Motor neuron (in vitro differentiated cells): ENCODE measurements around the gene VPS52. TPM values are rescaled to one million over a fixed set of nuclear protein-coding genes. Genes with fewer than 3 reads are reported as not detected.

Experiments used
- ATAC-seq, 8 experiments: fragments of 200-7000 bp; cut with Tn5 transposase; replicated peaks in 6 of 8; 2 replicates each; pipeline ENCODE4 v1.8.0; 2021; ENCODE audit warnings: mild to moderate bottlenecking in 8 of 8, moderate library complexity in 8 of 8
- H3K27ac ChIP-seq, 2 donors: fragments of 250-450 bp; sonication (Bioruptor Pico); 2 replicates each; pipeline ENCODE4 v1.9.0; 2021; ENCODE audit warnings: antibody characterized with exemption in 2 of 2, mild to moderate bottlenecking in 2 of 2, moderate library complexity in 1 of 2
- H3K4me1 ChIP-seq, 2 donors: fragments of 250-450 bp; sonication (Bioruptor Pico); replicated peaks in 1 of 2; 2 replicates each; pipeline ENCODE4 v1.6.1; 2021; ENCODE audit warnings: antibody characterized with exemption in 2 of 2, mild to moderate bottlenecking in 2 of 2, moderate library complexity in 1 of 2
- H3K4me3 ChIP-seq, 5 donors: fragments of 250-450 bp; sonication (Bioruptor Pico); 2 replicates each; pipeline ENCODE4 v1.9.0; 2021; ENCODE audit warnings: antibody characterized with exemption in 5 of 5, mild to moderate bottlenecking in 5 of 5, moderate library complexity in 4 of 5
- WGBS, 10 experiments: fragments of 450-650 bp; shearing (Covaris generic); methylation state at CpG; one replicate each; pipeline ENCODE4 v1.0.0; 2022; 5-methylcytosine and 5-hydroxymethylcytosine counted together
- in situ Hi-C, 9 experiments: fragments of 400-800 bp; cut with MboI; loops; one replicate each; pipeline ENCODE4 v1.15.0; 2021; ENCODE audit warnings: low sequenced_read_pairs in 9 of 9, low pct_unique_long_range_greater_than_20kb in 2 of 9; ENCODE audit not compliant: unreplicated experiment in 9 of 9
- total RNA-seq, 8 experiments: library from RNA; unstranded; fragments of 300-600 nt; gene quantifications; 2 replicates each; pipeline versions ENCODE4 v1.2.3 to v1.2.4, GENCODE V29; 2022

VPS52 gene
- total RNA-seq, 8 experiments from 2014 or later = 21.8 to 66.1 (median 33.8) TPM

DNA sequence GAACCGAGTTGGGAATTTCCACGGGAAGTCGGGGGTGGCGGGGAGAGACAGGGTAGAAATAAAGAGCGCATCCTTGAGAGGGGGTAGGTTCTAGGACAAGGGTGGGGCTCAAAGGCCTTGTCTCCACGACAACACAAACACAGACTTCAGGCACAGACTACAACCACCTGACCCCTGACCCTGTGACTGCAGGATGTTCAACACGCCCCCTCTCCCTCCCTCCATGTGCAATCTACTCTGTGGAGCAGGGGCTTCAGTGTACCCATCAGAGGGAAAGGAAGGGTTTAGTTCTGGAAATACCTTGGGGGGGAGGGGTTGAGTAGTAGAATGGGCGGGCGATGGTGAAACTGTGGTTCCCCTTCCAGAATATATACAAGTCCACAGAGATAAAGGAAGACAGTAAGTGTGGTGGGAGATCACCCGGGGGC, 42.9 kb upstream of the VPS52 start:
- peak overlapping the region in 4 of 5 donors; percentile 33 to 70 (median 52) for H3K4me3 ChIP-seq
- in situ Hi-C loops = no loop called here
- H3K4me1 ChIP-seq = peaks cover 19 to 21% of the 10 kb centered on the region in 2 donors
- H3K27ac ChIP-seq = peak overlapping the region in 1 of 2 donors; percentile 59
- WGBS, 10 experiments = 0 to 75% (median 33%) methylated on average over 1 to 2 of the region's 10 CpGs; no CpG with 5 or more reads in 3 of the 10 experiments
- ATAC-seq = peak in 3 of 8 experiments; percentile 36 to 48 (median 40)

DNA sequence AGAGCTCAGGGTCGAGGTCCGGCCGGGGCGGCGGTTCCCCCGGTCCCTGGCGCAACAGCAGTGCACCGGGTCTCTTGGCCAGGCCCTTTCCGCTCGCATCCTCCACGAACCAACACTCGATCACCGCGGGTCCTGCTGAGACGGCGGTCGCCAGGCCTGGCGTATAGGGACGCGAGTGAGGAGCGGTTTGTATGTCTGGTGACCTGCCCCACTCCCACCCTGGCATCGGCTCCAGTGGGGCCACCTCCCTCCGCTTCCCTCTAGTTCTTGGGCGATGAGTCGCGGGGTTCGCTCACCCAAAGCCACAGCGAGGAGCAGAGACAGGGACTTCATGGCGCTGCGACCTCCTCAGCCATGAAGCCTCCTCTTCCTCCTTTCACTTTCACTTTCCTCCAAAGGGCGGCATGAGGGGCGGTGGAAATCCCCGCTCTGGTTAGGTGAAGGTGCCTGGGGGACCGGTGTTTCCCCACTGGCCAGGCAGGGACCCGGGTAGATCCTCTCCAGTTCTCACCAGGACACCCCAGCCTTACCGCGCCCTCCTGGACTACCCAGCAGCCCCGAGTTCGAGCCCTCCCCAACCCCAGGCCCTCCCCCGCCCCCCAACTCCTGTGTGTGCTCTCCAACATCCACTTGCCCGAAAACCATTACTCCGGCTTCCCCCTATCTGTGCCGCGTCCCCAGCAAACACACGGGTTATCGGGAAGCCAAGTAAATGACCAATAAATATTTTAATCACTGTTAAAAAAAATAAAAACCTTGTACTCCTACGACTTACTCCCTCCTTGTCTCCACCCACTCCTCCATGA, 42.2 kb upstream of the VPS52 start, which contains the start of gene TAPBP:
Gene TAPBP (minus strand): TSS at position 370 of the 806 bp plus-strand sequence. CDS start 37 bp downstream, at position 333.
- H3K4me1 ChIP-seq = peaks cover 19 to 21% of the 10 kb centered on the region in 2 donors
- peak in 7 of 8 experiments; percentile 1 to 10 (median 4) for ATAC-seq
- in situ Hi-C loops = no loop called here
- H3K4me3 ChIP-seq = peak within 1 kb of the TSS; percentile 30 to 70 (median 41)
- WGBS, 10 experiments = 0 to 5% (median 0%) methylated on average over 4 to 10 of the region's 47 CpGs; no CpG with 5 or more reads in 6 of the 10 experiments
- peak within 1 kb of the TSS in 1 of 2 donors; percentile 59 for H3K27ac ChIP-seq

DNA sequence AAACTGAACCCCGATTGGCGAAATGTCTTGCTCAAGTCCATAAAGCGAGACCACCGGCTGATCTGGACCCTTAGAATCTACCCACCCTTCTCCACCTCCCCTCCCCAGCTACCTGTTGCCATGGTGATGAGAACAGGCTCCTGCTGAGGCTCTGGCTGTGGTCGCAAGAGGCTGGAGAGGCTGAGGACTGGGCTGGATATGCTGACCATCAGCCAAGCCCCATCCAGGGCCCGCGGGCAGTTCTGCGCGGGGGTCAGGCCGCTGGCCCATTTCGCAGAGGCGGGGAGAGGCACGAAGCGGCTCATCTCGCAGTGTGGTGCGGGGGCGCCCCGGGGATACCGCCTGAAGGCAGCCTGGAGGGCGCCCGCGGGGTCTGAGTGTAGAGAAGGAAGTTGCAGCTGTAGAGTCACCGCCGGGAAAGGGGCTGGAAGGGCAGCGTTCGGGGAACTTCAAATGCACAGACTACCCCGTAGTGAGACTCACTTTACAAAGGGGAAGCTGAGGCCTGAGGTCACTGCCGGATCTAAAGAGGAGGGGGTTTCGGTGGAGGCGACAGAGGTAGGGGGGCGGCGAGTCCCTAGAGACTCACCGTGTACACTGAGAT, 41.5 kb upstream of the VPS52 start:
- peak; percentile 1 to 20 (median 9) for ATAC-seq
- Histone ChIP-seq H3K4me3 (peak overlapping the region; percentile 30 to 70 (median 41)), H3K4me1 (peaks cover 15 to 17% of the 10 kb centered on the region in 2 donors), H3K27ac (no peak overlapping the region)
- 0 to 7% (median 0%) methylated on average over 1 to 16 of the region's 33 CpGs; no CpG with 5 or more reads in 4 of the 10 experiments for WGBS, 10 experiments
- in situ Hi-C loops = no loop called here

DNA sequence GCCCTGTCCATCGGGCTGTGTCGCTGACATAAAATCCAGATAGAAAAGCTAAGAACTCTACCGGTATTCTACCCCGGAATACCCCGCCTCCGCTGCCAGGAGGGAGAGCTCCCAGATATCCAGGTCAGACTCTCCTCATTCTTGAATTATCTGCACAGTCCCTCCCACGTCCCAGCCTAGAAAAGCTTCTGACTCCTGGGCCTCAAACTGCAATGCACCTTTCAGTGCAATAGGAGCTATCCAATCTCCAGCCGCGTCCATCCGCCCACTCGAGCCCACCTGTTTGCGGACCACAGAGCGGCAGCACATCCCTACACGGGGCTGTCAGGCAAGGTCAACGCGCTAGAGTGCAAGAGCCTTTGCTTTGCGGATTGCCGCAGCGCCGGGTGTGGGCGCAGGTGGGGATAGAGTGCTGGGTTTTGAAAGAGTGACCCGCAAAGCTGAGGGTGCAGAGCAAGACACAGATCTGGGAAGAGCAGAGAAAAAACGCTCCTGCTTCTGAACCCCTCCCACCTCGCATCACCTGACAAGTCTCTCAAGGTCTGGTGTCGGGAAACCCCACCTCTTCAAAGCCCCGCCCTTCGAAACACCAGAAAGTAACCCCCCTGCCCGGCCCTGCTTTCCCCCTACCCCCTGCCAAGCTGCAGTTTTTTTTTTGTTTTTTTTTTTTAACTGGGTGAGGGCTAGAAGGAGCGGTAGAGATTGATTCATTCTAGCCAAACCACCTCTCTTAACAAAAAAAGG, 40.9 kb upstream of the VPS52 start:
- no peak overlapping the region for H3K27ac ChIP-seq
- peak overlapping the region; percentile 30 to 70 (median 41) for H3K4me3 ChIP-seq
- in situ Hi-C loops = no loop called here
- peak; percentile 12 to 68 (median 44) for ATAC-seq
- peaks cover 15 to 17% of the 10 kb centered on the region in 2 donors for H3K4me1 ChIP-seq
- WGBS, 10 experiments = 3 to 67% (median 9%) methylated on average over 3 to 19 of the region's 29 CpGs; no CpG with 5 or more reads in 4 of the 10 experiments

DNA sequence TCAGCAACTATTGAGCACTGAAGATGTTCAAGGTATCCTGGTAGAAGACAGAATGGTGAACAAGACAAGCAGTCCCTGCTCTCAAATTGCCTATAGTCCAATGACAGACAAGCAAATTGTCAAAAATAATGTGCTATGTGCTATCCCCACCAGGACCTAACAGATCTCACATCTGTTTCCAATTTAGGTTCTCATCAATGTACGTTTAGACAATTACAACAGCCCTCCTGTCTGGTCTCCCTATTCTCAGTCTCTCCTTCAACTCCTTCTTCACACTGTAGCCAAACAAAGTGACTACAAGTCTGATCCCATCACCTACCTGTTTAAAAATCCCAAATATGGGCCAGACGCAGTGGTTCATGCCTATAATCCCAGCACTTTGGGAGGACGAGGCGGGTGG, 34.7 kb upstream of the VPS52 start:
- H3K27ac ChIP-seq = no peak overlapping the region
- WGBS, 10 experiments = 67 to 94% (median 93%) methylated on average over 1 to 3 of the region's 4 CpGs; no CpG with 5 or more reads in 5 of the 10 experiments
- no peaks in the 10 kb centered on the region for H3K4me1 ChIP-seq
- H3K4me3 ChIP-seq = no peak overlapping the region
- in situ Hi-C loops = no loop called here
- ATAC-seq = no peak

DNA sequence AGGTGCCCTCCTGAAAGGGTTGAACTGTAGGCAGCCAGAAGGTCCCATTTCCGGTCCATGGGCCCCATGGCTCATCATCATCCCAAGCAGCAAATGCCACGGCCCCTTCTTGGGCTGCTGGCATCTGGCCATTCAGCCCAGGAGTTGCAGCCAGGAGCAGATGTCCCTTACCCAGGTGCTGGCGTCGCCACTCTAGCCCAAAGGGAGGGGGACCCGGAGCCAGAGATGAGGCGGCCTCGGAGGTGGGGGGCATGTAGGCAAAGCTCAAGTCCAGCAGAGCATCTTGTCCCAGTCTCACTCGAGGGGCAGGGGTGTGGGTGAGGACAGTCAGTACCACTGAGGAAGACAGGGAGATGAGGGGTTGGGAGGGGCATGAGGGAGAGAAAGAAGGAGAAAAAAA, 33.4 kb upstream of the VPS52 start:
- 88 to 100% methylated on average over 1 to 3 of the region's 8 CpGs; no CpG with 5 or more reads in 8 of the 10 experiments for WGBS, 10 experiments
- no peak overlapping the region for H3K27ac ChIP-seq
- no peak overlapping the region for H3K4me3 ChIP-seq
- in situ Hi-C loops = no loop called here
- peaks cover 4 to 8% of the 10 kb centered on the region in 2 donors for H3K4me1 ChIP-seq
- peak in 3 of 8 experiments; percentile 4 to 19 (median 16) for ATAC-seq

DNA sequence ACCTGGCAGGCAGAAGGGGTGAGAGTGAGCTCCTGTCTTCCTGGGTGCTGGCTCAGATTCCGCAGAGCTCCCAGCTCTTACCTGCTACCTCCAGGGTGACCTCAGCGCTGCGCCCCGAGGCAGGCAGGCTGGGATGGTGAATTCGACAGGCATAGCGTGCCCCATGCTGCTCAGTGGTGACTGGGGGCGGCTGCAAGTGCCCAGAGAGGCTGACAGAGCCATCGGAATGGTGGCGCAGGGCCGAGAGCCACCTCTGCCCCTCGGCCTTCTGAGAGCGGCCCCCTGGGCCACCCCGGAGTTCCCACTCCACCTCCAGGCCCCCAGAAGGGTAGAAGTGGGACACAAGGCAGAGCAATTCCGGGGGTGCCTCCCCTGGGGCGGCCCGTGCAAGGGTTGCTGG, 32.5 kb upstream of the VPS52 start:
- Histone ChIP-seq H3K4me1 (peaks cover 4 to 8% of the 10 kb centered on the region in 2 donors), H3K4me3 (no peak overlapping the region), H3K27ac (no peak overlapping the region)
- in situ Hi-C loops = no loop called here
- 90% methylated on average over 2 of the region's 16 CpGs; no CpG with 5 or more reads in 9 of the 10 experiments for WGBS, 10 experiments
- ATAC-seq = no peak

DNA sequence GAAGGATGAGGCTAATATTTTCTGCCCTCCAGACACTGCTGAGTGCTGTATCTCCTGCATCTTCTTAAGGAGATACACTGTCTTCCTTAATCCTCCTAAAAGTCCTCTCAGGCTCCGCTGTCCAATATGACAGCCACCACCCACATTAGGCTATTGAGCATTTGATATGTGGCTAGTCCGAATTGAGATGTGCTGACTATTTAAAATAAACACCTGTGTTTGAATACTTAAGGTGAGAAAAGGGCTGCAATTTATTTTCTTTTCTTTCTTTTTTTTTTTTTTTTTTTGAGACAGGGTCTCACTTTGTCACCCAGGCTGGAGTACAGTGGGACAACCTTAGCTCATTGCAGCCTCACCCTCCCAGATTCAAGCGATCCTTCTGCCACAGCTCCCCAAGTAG, 30.2 kb upstream of the VPS52 start:
- Histone ChIP-seq H3K4me1 (peaks cover 7 to 17% of the 10 kb centered on the region in 2 donors), H3K27ac (no peak overlapping the region), H3K4me3 (no peak overlapping the region)
- no peak for ATAC-seq
- WGBS, 10 experiments = 53 to 100% (median 92%) methylated on average over 1 to 3 of the region's 3 CpGs; no CpG with 5 or more reads in 1 of the 10 experiments
- in situ Hi-C loops = no loop called here

DNA sequence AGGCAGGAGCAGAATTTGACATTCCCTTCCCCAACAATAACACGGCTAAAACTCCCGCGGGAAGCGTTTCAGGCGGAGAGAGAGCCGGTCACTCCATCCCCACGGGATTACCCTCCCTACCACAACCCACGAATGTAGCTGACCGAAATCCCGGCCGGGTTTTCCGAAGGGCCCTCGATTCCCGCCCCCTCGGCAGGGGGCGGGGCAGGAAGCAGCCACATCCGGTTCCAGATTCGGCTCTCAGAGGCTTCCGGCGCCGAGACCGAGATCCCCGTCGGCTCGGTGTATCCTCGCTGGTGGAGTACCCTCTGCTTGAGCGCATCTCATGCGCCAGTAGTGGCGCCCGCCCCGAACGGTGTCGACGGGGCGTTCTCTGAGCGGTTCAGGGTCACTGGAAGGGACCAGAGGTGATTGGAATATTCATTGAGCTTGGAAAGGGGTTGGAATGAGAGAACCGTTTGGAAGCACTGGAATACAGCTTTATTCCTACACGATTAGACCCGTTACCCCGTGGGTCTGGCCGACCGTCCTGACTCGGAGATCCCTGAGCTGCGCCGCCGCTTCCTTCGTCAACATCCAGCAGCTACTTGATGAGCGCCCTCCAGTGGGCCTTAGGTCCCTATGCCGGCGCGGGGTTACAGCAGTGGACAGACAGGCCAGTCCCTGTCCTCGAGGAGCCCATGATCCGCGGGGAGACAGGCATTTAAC, 27.7 kb upstream of the VPS52 start:
- in situ Hi-C loops = no loop called here
- peak overlapping the region; percentile 92 to 96 for H3K27ac ChIP-seq
- H3K4me3 ChIP-seq = peak overlapping the region; percentile 51 to 96 (median 74)
- peaks cover 7 to 17% of the 10 kb centered on the region in 2 donors for H3K4me1 ChIP-seq
- 0% methylated on average over 1 to 9 of the region's 54 CpGs; no CpG with 5 or more reads in 2 of the 10 experiments for WGBS, 10 experiments
- ATAC-seq = peak; percentile 60 to 84 (median 74)

DNA sequence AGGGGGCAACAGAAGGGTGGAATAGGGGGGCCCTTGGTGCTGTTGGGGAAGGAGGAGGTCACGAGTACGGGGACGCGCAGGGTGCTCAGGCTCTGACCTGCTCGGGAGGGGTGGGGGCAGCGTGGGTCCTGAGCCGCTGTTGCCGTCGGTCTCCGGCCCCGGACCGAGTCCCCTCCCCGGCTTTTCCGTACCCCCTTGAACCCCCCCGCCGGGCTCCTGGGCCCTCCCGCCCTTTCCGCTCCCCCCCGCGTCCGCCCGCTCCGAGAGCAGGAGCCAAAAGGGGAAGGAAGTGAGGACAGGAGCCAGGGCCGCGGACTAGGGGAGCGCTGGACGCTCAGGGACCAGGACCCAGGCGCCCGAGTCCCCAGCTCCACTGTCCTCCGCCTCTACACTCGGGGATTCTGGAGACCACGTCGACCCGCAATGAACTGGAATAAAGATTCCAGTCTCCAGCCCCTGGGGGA, 27.1 kb upstream of the VPS52 start, which contains the start of gene RGL2:
Gene RGL2 (minus strand): TSS at position 170 of the 464 bp plus-strand sequence. CDS start 332 bp downstream, outside the sequence.
- in situ Hi-C loops = no loop called here
- peaks cover 7 to 17% of the 10 kb centered on the region in 2 donors for H3K4me1 ChIP-seq
- peak within 1 kb of the TSS; percentile 92 to 96 for H3K27ac ChIP-seq
- no CpG with 5 or more reads among the region's 34 CpGs for WGBS, 10 experiments
- H3K4me3 ChIP-seq = peak within 1 kb of the TSS; percentile 51 to 96 (median 74)
- peak; percentile 9 to 54 (median 42) for ATAC-seq

DNA sequence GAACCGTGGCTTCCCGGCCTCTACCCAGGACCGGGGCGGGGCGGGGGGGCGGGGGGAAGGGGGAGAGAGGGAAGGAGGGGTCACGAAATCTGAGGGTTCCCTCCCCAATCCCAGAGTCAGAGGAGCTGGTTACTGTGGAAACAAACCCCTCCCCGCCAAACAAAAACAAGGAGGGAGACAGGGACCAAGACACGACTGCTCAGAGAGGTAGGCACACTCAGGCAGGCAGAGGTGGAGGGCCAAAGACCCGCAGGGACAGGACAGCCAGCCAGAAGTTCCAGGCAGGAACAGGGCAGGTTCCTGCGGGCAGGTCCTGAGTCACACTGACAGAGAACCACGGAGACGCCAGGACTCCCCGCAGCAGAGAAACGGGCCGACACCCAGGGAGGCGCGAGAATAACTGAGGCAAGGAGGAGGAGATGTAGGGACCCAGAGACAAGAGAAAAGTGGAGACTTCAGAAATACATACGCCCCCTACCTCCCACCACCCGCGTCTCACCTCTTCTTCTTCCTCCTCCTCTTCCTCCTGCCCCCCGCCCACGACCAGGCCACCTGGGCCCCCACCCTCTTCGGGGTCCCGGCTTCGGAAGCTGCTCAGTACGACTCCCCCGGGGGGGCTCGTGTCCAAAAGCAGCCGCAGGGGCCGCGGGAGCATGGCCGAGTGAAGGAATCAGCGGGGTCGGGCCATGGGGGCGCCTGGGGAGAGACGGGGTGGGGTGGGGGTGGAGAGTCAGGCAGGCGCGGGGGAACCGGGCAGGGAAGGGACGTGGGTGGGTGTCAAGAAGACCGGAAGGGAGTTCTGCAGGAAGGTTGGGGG, 26.5 kb upstream of the VPS52 start:
- ATAC-seq = peak; percentile 2 to 57 (median 20)
- H3K27ac ChIP-seq = peak overlapping the region in 1 of 2 donors; percentile 96
- in situ Hi-C loops = no loop called here
- 0% methylated on average over 1 to 8 of the region's 42 CpGs; no CpG with 5 or more reads in 6 of the 10 experiments for WGBS, 10 experiments
- H3K4me3 ChIP-seq = peak overlapping the region; percentile 51 to 96 (median 74)
- peaks cover 7 to 17% of the 10 kb centered on the region in 2 donors for H3K4me1 ChIP-seq
